Right ventricle myocardium superior (tissue), 1 donor: ENCODE results near the gene LNX2. TPM values are rescaled to one million over a fixed set of nuclear protein-coding genes. Genes with fewer than 3 reads are reported as not detected.

ENCODE experiments used
- ATAC-seq: fragments of 200-7000 bp; cut with Tn5 transposase; one replicate; pipeline ENCODE4 v1.9.1; 2020; ENCODE audit warnings: mild to moderate bottlenecking; ENCODE audit not compliant: poor library complexity
- DNase-seq: peaks from one replicate; pipeline ENCODE4 v3.0.0-alpha.2; 2020
- intact Hi-C: fragments of 100-400 bp; cut with DNase I; formaldehyde crosslinking; loops from one replicate; pipeline ENCODE4 v1.11.2; 2022
- total RNA-seq: library from RNA; stranded (reverse); fragmentation: NEBNext Ultra II Directional; extraction: Animal tissue kit (Norgen Biotek cat#: 25700); gene quantifications from one replicate; pipeline ENCODE4 v1.2.1, GENCODE V29; 2021
- donor health status: DM: no; HTN: yes; CAD: no; lungs with severe emphysema.

The LNX2 gene
- total RNA-seq, 1 donor from 2014 or later, result 9.7 TPM

DNA sequence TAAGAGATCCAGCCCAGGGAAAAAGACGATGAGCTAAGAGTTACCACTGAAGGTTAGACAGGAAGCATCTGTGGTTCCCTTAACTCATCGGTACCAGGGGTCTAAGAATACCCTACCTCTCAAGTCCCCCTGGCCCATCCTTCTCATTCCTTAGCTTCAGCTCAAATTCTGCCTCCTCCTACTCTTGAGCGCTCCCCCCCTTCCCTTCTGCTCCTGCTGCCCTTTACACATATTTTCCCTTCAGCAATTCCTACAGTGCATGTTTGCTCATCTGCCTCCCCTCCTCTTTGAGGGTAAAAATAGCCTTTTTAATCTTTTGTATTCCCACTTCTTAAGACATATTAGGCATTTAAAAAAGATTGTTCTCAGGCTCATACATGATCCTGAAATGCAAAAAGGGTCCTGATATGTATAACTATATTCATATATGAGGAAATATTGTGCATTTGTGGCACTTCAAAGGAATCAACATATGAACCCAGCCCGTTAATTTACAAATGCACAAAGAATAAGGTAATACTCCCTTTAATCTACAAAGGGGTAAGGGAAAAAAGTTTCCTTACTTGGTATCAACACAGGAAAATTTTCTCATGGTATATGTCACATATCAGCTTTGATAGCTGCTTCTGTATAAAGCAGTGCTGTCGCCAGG, 33.1 kb downstream of the LNX2 start:
- intact Hi-C loops, result no loop called here
- no peak for ATAC-seq

DNA sequence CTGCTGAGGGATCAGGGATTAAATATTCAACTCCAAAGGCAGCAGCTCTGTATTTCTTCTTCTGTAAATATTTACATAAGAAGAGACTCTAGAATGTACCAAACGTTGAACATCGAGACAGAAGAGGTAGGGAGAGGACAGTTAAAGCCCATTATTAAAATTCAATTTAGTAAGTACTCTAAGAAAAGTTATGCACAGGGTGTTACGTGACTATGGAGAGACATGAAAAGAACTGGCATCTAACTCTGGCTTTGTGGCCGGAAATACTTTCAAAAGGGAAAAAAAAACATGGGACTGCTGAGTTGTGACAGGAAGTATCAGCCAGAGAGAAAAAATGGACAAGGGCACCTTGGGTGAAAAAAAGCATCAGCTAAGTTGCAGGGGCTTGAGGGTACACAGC, 36.7 kb downstream of the LNX2 start:
- intact Hi-C loops, result no loop called here
- peak; percentile 49 for ATAC-seq
- no peak for DNase-seq

More for the DNA sequence above, 33.1 kb downstream of the LNX2 start:
- no peak for DNase-seq

GRCh38 chr13:27578121-27579030, 42.0 kb downstream of the LNX2 start:
- no peak for DNase-seq
- ATAC-seq, result no peak
- intact Hi-C loops, result no loop called here

DNA sequence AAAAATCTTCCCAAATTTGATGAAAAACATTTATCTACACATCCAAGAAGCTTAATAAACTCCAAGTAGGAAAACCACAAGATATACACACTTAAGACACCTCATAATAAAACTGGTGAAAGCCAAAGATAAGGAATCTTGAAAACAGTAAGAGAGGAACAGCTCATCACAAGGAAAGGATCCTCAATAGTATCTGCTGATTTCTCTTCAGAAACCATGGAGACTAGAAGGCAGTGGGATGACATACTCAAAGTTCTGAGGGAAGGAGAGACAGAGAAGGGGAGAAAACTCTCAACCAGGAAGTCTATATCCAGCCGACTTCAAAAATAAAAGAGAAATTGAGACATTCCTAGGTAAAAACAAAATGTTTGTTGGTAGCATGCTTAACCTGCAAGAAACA, 45.7 kb downstream of the LNX2 start:
- ATAC-seq (no peak), DNase-seq (no peak)
- intact Hi-C loops, result no loop called here

GRCh38 chr13:27573265-27573664, 47.1 kb downstream of the LNX2 start:
- intact Hi-C loops, result no loop called here
- no peak for DNase-seq
- no peak for ATAC-seq

DNA sequence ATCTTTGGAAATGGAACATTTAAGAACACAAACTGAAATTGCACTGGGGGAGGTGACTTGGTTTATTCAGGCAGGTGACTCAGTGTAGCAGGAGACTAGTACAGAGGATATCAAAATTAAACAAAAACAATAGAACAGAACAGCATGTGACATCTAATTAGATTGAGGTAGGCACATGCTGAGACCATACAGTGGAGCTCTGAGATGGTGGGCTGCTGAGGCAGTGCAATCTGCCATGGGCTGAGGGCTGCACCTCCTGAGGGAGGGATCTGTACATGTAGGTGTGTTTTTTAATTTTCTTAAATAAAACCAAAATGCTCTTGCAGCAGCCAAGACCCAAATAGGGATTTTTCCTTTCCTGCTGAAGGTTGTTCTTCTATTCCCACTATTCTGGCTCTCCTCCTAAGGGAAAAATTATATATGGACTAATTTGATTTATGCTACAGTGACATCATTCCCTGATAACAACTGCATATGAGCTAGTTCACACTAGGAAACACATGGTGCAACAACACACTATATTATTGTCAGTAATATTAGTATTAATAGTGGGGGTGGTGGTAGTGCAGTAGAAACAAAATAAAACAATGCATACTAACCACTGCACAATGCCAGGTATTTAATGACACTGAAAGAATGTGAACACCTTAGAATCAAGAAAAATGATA, 48.0 kb downstream of the LNX2 start:
- intact Hi-C loops, result no loop called here
- DNase-seq, result no peak
- ATAC-seq, result no peak

DNA sequence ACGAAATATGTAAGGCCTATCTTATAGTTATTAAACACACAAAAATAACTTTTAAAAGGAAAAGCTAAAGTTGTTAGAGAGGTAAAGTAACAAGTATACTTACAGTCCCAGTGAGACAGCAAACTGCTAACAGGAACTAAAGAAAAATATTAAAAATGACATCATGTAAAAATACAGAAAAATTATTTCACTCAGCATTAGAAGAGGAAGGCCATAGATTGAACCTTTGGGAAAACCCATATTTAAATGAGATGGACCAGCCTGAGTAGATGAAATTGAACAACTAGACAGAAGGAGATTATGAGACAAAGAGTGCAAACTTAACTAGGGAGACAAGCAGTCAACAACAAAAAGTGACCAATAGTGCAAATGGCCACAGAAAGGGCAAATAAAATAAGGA, 49.4 kb downstream of the LNX2 start:
- intact Hi-C loops, result no loop called here
- ATAC-seq (no peak), DNase-seq (no peak)

- DNase-seq (no peak), ATAC-seq (no peak)
- intact Hi-C loops, result no loop called here
Measured at GRCh38 chr13:27569405-27569804, 50.9 kb downstream of the LNX2 start.

GRCh38 chr13:27565818-27566217, 54.5 kb downstream of the LNX2 start:
- ATAC-seq, result no peak
- intact Hi-C loops, result no loop called here
- DNase-seq, result no peak

GRCh38 chr13:27562457-27562856, 57.9 kb downstream of the LNX2 start:
- intact Hi-C loops, result no loop called here
- DNase-seq (peak; percentile 44), ATAC-seq (peak; percentile 97)

- intact Hi-C loops, result no loop called here
- no peak for DNase-seq
- ATAC-seq, result no peak
Measured at GRCh38 chr13:27559719-27560118, 60.6 kb downstream of the LNX2 start.

- no peak for ATAC-seq
- intact Hi-C loops, result no loop called here
- peak; percentile 37 for DNase-seq
Measured at GRCh38 chr13:27556109-27556508, 64.2 kb downstream of the LNX2 start.

DNA sequence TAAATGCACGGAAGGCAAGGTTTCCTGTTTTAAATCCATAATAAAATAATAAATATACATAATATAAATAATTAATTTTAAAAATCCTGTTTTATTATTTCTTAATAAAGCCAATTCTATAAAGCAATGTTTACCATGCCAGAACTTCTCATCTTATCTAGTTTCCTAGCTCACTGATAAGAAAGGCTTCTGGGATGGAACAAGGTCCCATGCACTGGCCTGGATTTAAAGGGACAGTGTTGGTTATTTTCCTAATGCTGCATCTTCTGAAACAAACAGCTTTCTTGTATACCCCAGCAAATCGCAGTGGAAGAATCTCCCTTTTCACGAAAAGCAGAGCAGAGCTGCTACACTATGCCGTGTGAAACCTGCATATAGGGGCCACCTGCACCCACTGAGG, 68.8 kb downstream of the LNX2 start:
- peak; percentile 41 for ATAC-seq
- intact Hi-C loops, result no loop called here
- no peak for DNase-seq

DNA sequence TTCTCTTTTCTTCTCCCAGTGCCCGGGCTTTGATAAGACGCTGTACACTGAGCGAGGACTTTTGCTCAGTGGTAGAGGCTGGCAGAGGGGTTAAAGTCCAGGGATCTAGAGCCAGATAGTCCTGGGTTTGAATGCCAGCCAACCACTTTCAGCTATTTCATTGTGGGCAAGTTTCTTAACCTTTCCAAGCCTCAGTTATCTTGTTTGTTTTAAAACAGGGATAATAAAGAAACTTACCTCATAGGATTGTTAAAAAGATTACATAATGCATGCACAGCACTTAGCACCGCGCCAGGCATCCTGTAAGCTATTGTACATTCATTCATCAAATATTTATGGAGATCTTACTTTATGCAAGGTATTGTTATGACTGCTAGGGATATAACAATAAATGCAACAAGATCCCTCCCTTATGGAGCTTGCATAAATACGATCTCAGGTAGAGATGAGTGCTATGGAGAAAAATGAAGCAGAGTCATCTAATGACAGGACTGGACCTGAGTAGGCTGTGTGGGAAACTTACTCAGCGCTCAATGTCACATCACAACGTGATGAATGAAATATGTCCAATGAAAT, 70.8 kb downstream of the LNX2 start:
- intact Hi-C loops, result no loop called here
- no peak for ATAC-seq
- DNase-seq, result no peak

DNA sequence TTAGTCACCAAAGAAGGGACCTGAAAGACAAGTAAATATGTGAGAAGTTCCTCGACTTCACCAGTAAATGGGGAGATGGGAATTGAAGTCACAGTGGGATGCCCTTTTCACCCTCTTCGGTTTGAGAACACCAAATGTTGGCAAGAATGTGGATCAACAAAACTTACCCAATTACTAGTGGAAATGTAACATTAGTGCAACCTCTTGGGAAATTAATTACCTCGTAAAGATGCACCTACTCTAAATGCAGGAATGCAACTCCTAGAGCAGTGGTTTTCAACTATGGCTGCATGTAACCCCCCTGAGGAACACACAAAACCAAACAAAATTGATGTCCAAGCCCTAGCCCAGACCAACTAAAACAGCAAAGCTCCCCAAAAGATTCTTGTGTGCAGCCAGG, 78.1 kb downstream of the LNX2 start:
- intact Hi-C loops, result no loop called here
- no peak for DNase-seq
- ATAC-seq, result no peak

- no peak for ATAC-seq
- DNase-seq, result no peak
- intact Hi-C loops, result no loop called here
Measured at GRCh38 chr13:27541386-27541785, 78.9 kb downstream of the LNX2 start.

DNA sequence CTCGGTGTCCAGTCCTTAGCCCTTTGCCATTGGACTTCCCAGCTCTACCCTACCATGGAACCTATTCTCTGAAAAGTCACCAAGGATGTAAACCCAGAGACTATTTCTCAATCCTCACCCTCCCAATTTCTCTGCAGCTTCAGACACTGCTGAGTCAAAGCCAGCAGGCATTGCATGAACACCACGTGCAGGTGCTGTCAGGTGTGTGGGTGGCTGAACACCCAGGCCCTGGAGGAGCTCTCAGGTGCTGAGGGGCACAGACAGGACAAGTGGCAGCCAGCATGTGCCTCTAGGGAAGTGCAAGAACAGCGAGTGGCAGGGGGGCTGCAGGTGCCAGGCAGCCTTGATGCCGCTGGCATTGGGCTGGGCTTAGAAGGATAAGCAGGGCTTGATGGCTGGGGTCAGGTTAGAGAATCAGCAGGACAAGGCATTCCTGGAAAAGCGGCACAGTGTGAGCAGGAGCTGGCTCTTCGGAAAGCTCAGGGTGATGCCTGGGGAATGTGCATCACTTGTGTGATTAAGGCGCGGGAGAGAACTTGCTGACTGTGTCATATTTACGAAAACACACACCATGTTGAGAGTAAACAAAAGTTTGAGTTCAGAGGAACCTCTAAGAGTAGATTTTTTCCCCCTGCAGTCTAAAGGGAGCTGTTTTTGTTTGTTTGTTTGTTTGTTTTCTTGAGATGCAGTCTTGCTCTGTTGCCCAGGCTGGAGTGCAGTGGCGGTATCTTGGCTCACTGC, 83.8 kb downstream of the LNX2 start:
- no peak for ATAC-seq
- intact Hi-C loops, result loop anchor here (10.0 kb wide), 2 partner anchors 178 to 238 kb away; no protein-coding TSS in a partner anchor
- DNase-seq, result no peak

GRCh38 chr13:27535546-27535945, 84.8 kb downstream of the LNX2 start:
- no peak for ATAC-seq
- no peak for DNase-seq
- intact Hi-C loops, result loop anchor here (10.0 kb wide), 2 partner anchors 179 to 239 kb away; no protein-coding TSS in a partner anchor
